ENCODE data around the gene SMARCA2. TPM values are rescaled to one million over a fixed set of nuclear protein-coding genes. Genes with fewer than 3 reads are reported as not detected.

The SMARCA2 gene
- total and polyA plus RNA-seq, 2 donors (not counting 1 experiment from before 2014, with no cell fraction given): 75.3 to 250 TPM

DNA sequence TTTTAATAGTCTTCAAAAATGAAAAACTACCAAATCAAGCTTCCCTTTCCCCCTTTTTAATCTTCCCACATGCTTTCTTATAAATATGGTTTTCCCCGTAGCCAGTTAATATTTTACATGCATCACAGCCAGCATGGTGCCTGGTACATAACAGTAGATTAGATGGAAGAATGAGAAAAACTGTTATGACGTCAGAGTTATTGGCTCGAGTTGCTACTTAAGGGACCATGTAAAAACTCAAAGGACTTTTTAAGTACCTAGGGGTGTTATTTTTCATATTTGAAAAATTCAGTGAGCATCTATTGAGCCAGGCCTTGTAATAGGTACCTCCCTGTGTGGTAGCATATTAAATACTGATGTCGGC is 176.4 kb downstream of the SMARCA2 start:
- Mint-ChIP-seq H3K27ac (no peak overlapping the region), H3K9me3 (ENCODE audit: insufficient read depth) (no peaks in the 10 kb centered on the region), H3K4me3 (no peak overlapping the region), H3K27me3 (no peaks in the 10 kb centered on the region), H3K4me1 (no peaks in the 10 kb centered on the region)
- Histone ChIP-seq H3K4me3 (ENCODE audit: control extremely low read depth in 1 of 5, extremely low read depth in 1 of 5, insufficient read depth in 1 of 5, low read depth in 2 of 5, low read length in 4 of 5) (no peak overlapping the region), H3K79me2 (ENCODE audit: control insufficient read depth, insufficient read depth, low read length) (no peaks in the 10 kb centered on the region), H4K20me1 (ENCODE audit: control insufficient read depth, insufficient read depth, low read length, poor library complexity, severe bottlenecking) (no peaks in the 10 kb centered on the region), H3K27ac (ENCODE audit: low read length in 2 of 2) (no peak overlapping the region), H3K36me3 (replicated peaks in 1 of 2; ENCODE audit: control extremely low read depth in 1 of 2, control insufficient read depth in 1 of 2, extremely low read depth in 1 of 2, insufficient read depth in 2 of 2, low read length in 1 of 2) (peaks cover 19 to 84% of the 10 kb centered on the region in 2 experiments), H2AFZ (ENCODE audit: insufficient read depth, low read depth, low read length, poor library complexity, severe bottlenecking) (no peak overlapping the region), H3K27me3 (replicated peaks in 1 of 4; ENCODE audit: control extremely low read depth in 1 of 4, control insufficient read depth in 3 of 4, insufficient read depth in 4 of 4, low read length in 3 of 4) (no peaks in the 10 kb centered on the region), H3K9ac (ENCODE audit: low read length) (no peak overlapping the region), H3K9me3 (ENCODE audit: control extremely low read depth in 1 of 3, control insufficient read depth in 2 of 3, insufficient read depth in 1 of 3, low read length in 2 of 3) (no peaks in the 10 kb centered on the region), H3K4me2 (replicated peaks; ENCODE audit: low read depth, low read length, poor library complexity, severe bottlenecking) (no peak overlapping the region), H3K4me1 (ENCODE audit: control insufficient read depth in 2 of 2, insufficient read depth in 2 of 2, low read length in 2 of 2) (no peaks in the 10 kb centered on the region)
- CTCF ChIA-PET: no interaction called here
- TF ChIP-seq EZH2 (IDR thresholded peaks at IDR 0.05; ENCODE audit: borderline replicate concordance, insufficient read depth, low read depth, low read length, poor library complexity, severe bottlenecking): no peak
- TF ChIP-seq, protein P1, sequence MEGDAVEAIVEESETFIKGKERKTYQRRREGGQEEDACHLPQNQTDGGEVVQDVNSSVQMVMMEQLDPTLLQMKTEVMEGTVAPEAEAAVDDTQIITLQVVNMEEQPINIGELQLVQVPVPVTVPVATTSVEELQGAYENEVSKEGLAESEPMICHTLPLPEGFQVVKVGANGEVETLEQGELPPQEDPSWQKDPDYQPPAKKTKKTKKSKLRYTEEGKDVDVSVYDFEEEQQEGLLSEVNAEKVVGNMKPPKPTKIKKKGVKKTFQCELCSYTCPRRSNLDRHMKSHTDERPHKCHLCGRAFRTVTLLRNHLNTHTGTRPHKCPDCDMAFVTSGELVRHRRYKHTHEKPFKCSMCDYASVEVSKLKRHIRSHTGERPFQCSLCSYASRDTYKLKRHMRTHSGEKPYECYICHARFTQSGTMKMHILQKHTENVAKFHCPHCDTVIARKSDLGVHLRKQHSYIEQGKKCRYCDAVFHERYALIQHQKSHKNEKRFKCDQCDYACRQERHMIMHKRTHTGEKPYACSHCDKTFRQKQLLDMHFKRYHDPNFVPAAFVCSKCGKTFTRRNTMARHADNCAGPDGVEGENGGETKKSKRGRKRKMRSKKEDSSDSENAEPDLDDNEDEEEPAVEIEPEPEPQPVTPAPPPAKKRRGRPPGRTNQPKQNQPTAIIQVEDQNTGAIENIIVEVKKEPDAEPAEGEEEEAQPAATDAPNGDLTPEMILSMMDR (IDR thresholded peaks at IDR 0.05): no peak
- intact Hi-C loops (cut with micrococcal nuclease): no loop called here
- 100% methylated on average over 1 of the region's 4 CpGs for WGBS (ENCODE audit: insufficient coverage)
- POLR2A ChIA-PET: no interaction called here
- no peak for DNase-seq
- no peak for ATAC-seq (ENCODE audit: low read depth)

DNA sequence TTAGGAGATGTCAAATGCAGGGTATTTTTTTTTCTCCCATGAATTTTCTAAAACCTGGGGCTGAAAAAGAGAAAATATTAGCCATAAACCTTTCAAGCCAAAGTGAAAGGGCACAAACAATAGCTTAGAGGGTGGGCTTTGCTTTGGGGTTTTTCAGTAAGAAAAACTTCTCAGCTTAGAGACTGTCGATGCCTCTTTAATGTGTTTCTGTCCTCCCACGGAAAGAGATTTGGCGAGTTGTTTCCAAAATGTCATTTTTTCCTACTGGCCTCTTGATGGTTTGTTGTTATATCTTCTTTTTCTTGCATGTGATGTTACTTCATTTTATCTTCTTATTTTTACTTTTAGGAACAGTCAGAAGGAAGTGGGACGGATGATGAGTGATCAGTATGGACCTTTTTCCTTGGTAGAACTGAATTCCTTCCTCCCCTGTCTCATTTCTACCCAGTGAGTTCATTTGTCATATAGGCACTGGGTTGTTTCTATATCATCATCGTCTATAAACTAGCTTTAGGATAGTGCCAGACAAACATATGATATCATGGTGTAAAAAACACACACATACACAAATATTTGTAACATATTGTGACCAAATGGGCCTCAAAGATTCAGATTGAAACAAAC is 177.3 kb downstream of the SMARCA2 start:
- Histone ChIP-seq H4K20me1 (ENCODE audit: control insufficient read depth, insufficient read depth, low read length, poor library complexity, severe bottlenecking) (no peaks in the 10 kb centered on the region), H3K27me3 (replicated peaks in 1 of 4; ENCODE audit: control extremely low read depth in 1 of 4, control insufficient read depth in 3 of 4, insufficient read depth in 4 of 4, low read length in 3 of 4) (no peaks in the 10 kb centered on the region), H3K4me2 (replicated peaks; ENCODE audit: low read depth, low read length, poor library complexity, severe bottlenecking) (no peak overlapping the region), H3K79me2 (ENCODE audit: control insufficient read depth, insufficient read depth, low read length) (no peaks in the 10 kb centered on the region), H3K36me3 (replicated peaks in 1 of 2; ENCODE audit: control extremely low read depth in 1 of 2, control insufficient read depth in 1 of 2, extremely low read depth in 1 of 2, insufficient read depth in 2 of 2, low read length in 1 of 2) (peaks cover 19 to 81% of the 10 kb centered on the region in 2 experiments), H2AFZ (ENCODE audit: insufficient read depth, low read depth, low read length, poor library complexity, severe bottlenecking) (no peak overlapping the region), H3K4me3 (ENCODE audit: control extremely low read depth in 1 of 5, extremely low read depth in 1 of 5, insufficient read depth in 1 of 5, low read depth in 2 of 5, low read length in 4 of 5) (no peak overlapping the region), H3K27ac (ENCODE audit: low read length in 2 of 2) (no peak overlapping the region), H3K9me3 (ENCODE audit: control extremely low read depth in 1 of 3, control insufficient read depth in 2 of 3, insufficient read depth in 1 of 3, low read length in 2 of 3) (no peaks in the 10 kb centered on the region), H3K9ac (ENCODE audit: low read length) (no peak overlapping the region), H3K4me1 (ENCODE audit: control insufficient read depth in 2 of 2, insufficient read depth in 2 of 2, low read length in 2 of 2) (no peaks in the 10 kb centered on the region)
- Mint-ChIP-seq H3K9me3 (ENCODE audit: insufficient read depth) (no peaks in the 10 kb centered on the region), H3K27ac (no peak overlapping the region), H3K4me3 (no peak overlapping the region), H3K27me3 (no peaks in the 10 kb centered on the region), H3K4me1 (no peaks in the 10 kb centered on the region)
- intact Hi-C loops (cut with micrococcal nuclease): no loop called here
- ChIA-PET CTCF (interaction anchor here (0.6 kb wide), 1 partner anchor 10 kb away, joined by 3 read pairs; no protein-coding TSS in a partner anchor), POLR2A (no interaction called here)
- 83% methylated on average over 1 of the region's 5 CpGs for WGBS (ENCODE audit: insufficient coverage)
- DNase-seq (no peak), ATAC-seq (ENCODE audit: low read depth) (no peak)
- TF ChIP-seq, protein P1 (IDR thresholded peaks at IDR 0.05): no peak
- TF ChIP-seq EZH2 (IDR thresholded peaks at IDR 0.05; ENCODE audit: borderline replicate concordance, insufficient read depth, low read depth, low read length, poor library complexity, severe bottlenecking): no peak
